ENCODE measurements around the gene NOTO. TPM values are rescaled to one million over a fixed set of nuclear protein-coding genes. Genes with fewer than 3 reads are reported as not detected.

NOTO gene
- polyA plus RNA-seq, 1 donor (not counting 4 experiments of a cell fraction or from before 2014, with no cell fraction given), result not detected

DNA sequence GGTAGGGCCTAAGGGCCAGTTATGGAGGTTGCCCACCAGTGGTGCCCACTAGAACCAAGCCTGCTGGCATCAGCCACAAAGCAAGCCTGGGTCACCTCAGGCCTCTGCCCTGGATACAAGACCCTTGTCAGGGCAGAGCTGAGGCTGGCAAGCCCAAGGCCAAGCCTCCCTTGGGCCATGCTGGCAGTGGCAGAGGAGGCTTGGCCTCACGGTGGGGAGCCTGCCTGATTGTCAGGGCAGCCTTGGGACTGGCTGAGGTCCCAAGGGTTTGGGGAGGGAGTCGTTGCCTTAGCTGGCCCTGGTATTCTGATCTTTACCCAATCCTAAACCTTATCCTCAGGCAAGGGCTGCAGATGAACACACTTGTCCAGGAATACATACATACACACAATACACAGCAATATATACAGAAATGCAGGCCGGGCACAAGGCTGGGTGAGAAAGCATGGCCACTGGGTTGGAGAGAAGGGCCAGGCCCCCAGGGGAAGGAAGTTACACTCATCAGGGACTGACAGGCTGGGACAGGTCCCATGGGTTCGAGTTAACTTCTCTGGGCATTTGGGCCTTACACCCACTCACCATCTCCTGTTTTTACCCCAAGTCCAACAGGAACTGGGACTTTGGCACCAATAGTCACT is 52.8 kb downstream of the NOTO start:
- no peak for TF ChIP-seq EZH2 (IDR thresholded peaks at IDR 0.05; ENCODE audit: low read length)
- TF ChIP-seq CTCF (optimal IDR thresholded peaks at IDR 0.05 in 1 of 3, IDR thresholded peaks at IDR 0.05 in 1 of 3, conservative IDR thresholded peaks at IDR 0.05 in 1 of 3; ENCODE audit: extremely low read depth in 1 of 3, insufficient read depth in 2 of 3, low read length in 3 of 3), result no peak
- H3K9me1 ChIP-seq (ENCODE audit: control insufficient read depth, extremely low read depth, insufficient read depth, low read length), result peaks cover 5% of the 10 kb centered on the region
- H3K4me3 ChIP-seq (ENCODE audit: control insufficient read depth in 2 of 3, extremely low read depth in 1 of 3, insufficient read depth in 2 of 3, low read depth in 1 of 3, low read length in 3 of 3), result no peak overlapping the region
- no peak for DNase-seq (ENCODE audit: low read depth, low spot score)
- no peaks in the 10 kb centered on the region for H3K79me2 ChIP-seq (ENCODE audit: control insufficient read depth, insufficient read depth, low read length)
- H3K4me1 ChIP-seq (ENCODE audit: control insufficient read depth, extremely low read depth, insufficient read depth, low read length), result peaks cover 26% of the 10 kb centered on the region
- H3K27ac ChIP-seq (ENCODE audit: control insufficient read depth, insufficient read depth, low read length), result no peak overlapping the region
- H2AFZ ChIP-seq (ENCODE audit: control insufficient read depth, low read length), result no peak overlapping the region
- peak overlapping the region; percentile 11 for H3K4me2 ChIP-seq (ENCODE audit: control insufficient read depth, extremely low read depth, insufficient read depth, low read depth, low read length)
- dilution Hi-C loops (cut with MboI; ENCODE audit: extremely low pct_ligation_motif_present, low sequenced_read_pairs), result no loop called here
- no peaks in the 10 kb centered on the region for H3K9me3 ChIP-seq (ENCODE audit: control insufficient read depth, low read depth, low read length)
- no peaks in the 10 kb centered on the region for H4K20me1 ChIP-seq (ENCODE audit: control insufficient read depth, extremely low read depth, insufficient read depth, low read length)
- peaks cover 18 to 36% of the 10 kb centered on the region in 2 experiments for H3K36me3 ChIP-seq (ENCODE audit: control insufficient read depth in 2 of 2, extremely low read depth in 1 of 2, insufficient read depth in 2 of 2, low read length in 2 of 2)
- no peak overlapping the region for H3K9ac ChIP-seq (ENCODE audit: control insufficient read depth, extremely low read depth, insufficient read depth, low read length)
- H3K27me3 ChIP-seq (ENCODE audit: control insufficient read depth, extremely low read depth, insufficient read depth, low read length), result no peaks in the 10 kb centered on the region
- peak; percentile 73 for FAIRE-seq

- TF ChIP-seq EZH2 (IDR thresholded peaks at IDR 0.05; ENCODE audit: low read length) (no peak), CTCF (optimal IDR thresholded peaks at IDR 0.05 in 1 of 3, IDR thresholded peaks at IDR 0.05 in 1 of 3, conservative IDR thresholded peaks at IDR 0.05 in 1 of 3; ENCODE audit: extremely low read depth in 1 of 3, insufficient read depth in 2 of 3, low read length in 3 of 3) (no peak)
- Histone ChIP-seq H3K27ac (ENCODE audit: control insufficient read depth, insufficient read depth, low read length) (no peak overlapping the region), H3K4me2 (ENCODE audit: control insufficient read depth, extremely low read depth, insufficient read depth, low read depth, low read length) (no peak overlapping the region), H3K27me3 (ENCODE audit: control insufficient read depth, extremely low read depth, insufficient read depth, low read length) (no peaks in the 10 kb centered on the region), H2AFZ (ENCODE audit: control insufficient read depth, low read length) (no peak overlapping the region), H3K4me3 (ENCODE audit: control insufficient read depth in 2 of 3, extremely low read depth in 1 of 3, insufficient read depth in 2 of 3, low read depth in 1 of 3, low read length in 3 of 3) (no peak overlapping the region), H3K9me3 (ENCODE audit: control insufficient read depth, low read depth, low read length) (no peaks in the 10 kb centered on the region), H3K9ac (ENCODE audit: control insufficient read depth, extremely low read depth, insufficient read depth, low read length) (no peak overlapping the region), H3K4me1 (ENCODE audit: control insufficient read depth, extremely low read depth, insufficient read depth, low read length) (peaks cover 26% of the 10 kb centered on the region), H3K36me3 (ENCODE audit: control insufficient read depth in 2 of 2, extremely low read depth in 1 of 2, insufficient read depth in 2 of 2, low read length in 2 of 2) (peaks cover 14 to 31% of the 10 kb centered on the region in 2 experiments), H4K20me1 (ENCODE audit: control insufficient read depth, extremely low read depth, insufficient read depth, low read length) (no peaks in the 10 kb centered on the region), H3K79me2 (ENCODE audit: control insufficient read depth, insufficient read depth, low read length) (no peaks in the 10 kb centered on the region), H3K9me1 (ENCODE audit: control insufficient read depth, extremely low read depth, insufficient read depth, low read length) (peaks cover 5% of the 10 kb centered on the region)
- no peak for DNase-seq (ENCODE audit: low read depth, low spot score)
- no peak for FAIRE-seq
- dilution Hi-C loops (cut with MboI; ENCODE audit: extremely low pct_ligation_motif_present, low sequenced_read_pairs), result no loop called here
These were observed 53.7 kb downstream of the NOTO start for GRCh38 chr2:73255907-73256617.
